ENCODE results near the gene EML6.

The EML6 gene

GRCh38 chr2:54760310-54760709 is 36.8 kb downstream of the EML6 start:
- no peak for DNase-seq

GRCh38 chr2:54763636-54764291 is 40.3 kb downstream of the EML6 start:
- DNase-seq, result no peak

- DNase-seq, result no peak
These were observed 44.5 kb downstream of the EML6 start for GRCh38 chr2:54767921-54768320.

GRCh38 chr2:54768772-54769428 is 45.4 kb downstream of the EML6 start:
- DNase-seq, result no peak

- no peak for DNase-seq
These were observed 46.7 kb downstream of the EML6 start for GRCh38 chr2:54770211-54770610.

- no peak for DNase-seq
These were observed 47.2 kb downstream of the EML6 start for GRCh38 chr2:54770676-54771075.

GRCh38 chr2:54771166-54771885 is 47.9 kb downstream of the EML6 start:
- DNase-seq, result no peak

GRCh38 chr2:54772110-54772509 is 48.6 kb downstream of the EML6 start:
- no peak for DNase-seq

GRCh38 chr2:54772531-54772930 is 49.1 kb downstream of the EML6 start:
- no peak for DNase-seq

GRCh38 chr2:54773233-54773632 is 49.8 kb downstream of the EML6 start:
- no peak for DNase-seq

GRCh38 chr2:54773838-54774237 is 50.4 kb downstream of the EML6 start:
- no peak for DNase-seq

GRCh38 chr2:54775710-54776109 is 52.2 kb downstream of the EML6 start:
- no peak for DNase-seq

- no peak for DNase-seq
These were observed 53.0 kb downstream of the EML6 start for GRCh38 chr2:54776494-54776893.

GRCh38 chr2:54783349-54783748 is 59.9 kb downstream of the EML6 start:
- no peak for DNase-seq

- no peak for DNase-seq
These were observed 63.8 kb downstream of the EML6 start for GRCh38 chr2:54787270-54787669.

- no peak for DNase-seq
These were observed 64.4 kb downstream of the EML6 start for GRCh38 chr2:54787755-54788366.

- DNase-seq, result no peak
These were observed 66.4 kb downstream of the EML6 start for GRCh38 chr2:54789878-54790277.

GRCh38 chr2:54791831-54792230 is 68.4 kb downstream of the EML6 start:
- no peak for DNase-seq

GRCh38 chr2:54797307-54797706 is 73.8 kb downstream of the EML6 start:
- DNase-seq, result no peak

GRCh38 chr2:54801352-54801751 is 77.9 kb downstream of the EML6 start:
- DNase-seq, result no peak

- DNase-seq, result no peak
These were observed 80.6 kb downstream of the EML6 start for GRCh38 chr2:54803783-54804751.

- no peak for DNase-seq
These were observed 81.8 kb downstream of the EML6 start for GRCh38 chr2:54805255-54805654.

GRCh38 chr2:54806975-54807374 is 83.5 kb downstream of the EML6 start:
- no peak for DNase-seq
